Adrenal gland (tissue), 12 donors: ENCODE data around the gene THSD7A. TPM values are rescaled to one million over a fixed set of nuclear protein-coding genes. Genes with fewer than 3 reads are reported as not detected.

Experiments
- DNase-seq, 7 donors: peaks; one replicate each; pipeline ENCODE4 v3.0.0-alpha.2; 2019 to 2020
- H3K27ac ChIP-seq, 5 donors: fragments of 200-600 bp; sonication (generic) in 4 of 5; 1 replicate in 3 of 5; 2 replicates in 2 of 5; pipeline versions ENCODE4 v1.5.1 to v1.8.0; 2016 to 2020; ENCODE audit warnings: mild to moderate bottlenecking in 1 of 5
- H3K27me3 ChIP-seq: fragments of 200-600 bp; 2 replicates; pipeline ENCODE4 v1.8.0; 2021
- H3K36me3 ChIP-seq, 2 donors: fragments of 200-600 bp; replicated peaks in 1 of 2; 1 replicate in 1 of 2; 2 replicates in 1 of 2; pipeline versions ENCODE4 v1.5.1 to v1.8.0; 2018 to 2022
- H3K4me1 ChIP-seq, 2 donors: fragments of 200-600 bp; replicated peaks in 1 of 2; 1 replicate in 1 of 2; 2 replicates in 1 of 2; pipeline versions ENCODE4 v1.5.1 to v1.8.0; 2018 to 2021
- H3K4me3 ChIP-seq, 4 donors: fragments of 200-600 bp; sonication (generic) in 3 of 4; one replicate each; pipeline ENCODE4 v1.5.1; 2016 to 2018
- H3K9me3 ChIP-seq, 3 donors: fragments of 200-600 bp; sonication (generic) in 1 of 3; replicated peaks in 1 of 3; 1 replicate in 2 of 3; 2 replicates in 1 of 3; pipeline versions ENCODE4 v1.5.1 to v1.8.0; 2016 to 2021
- POLR2A ChIP-seq, 2 donors: fragments of 450-650 bp; IDR thresholded peaks; one replicate each; pipeline ENCODE4 v1.6.1; 2017; ENCODE audit warnings: antibody characterized with exemption in 2 of 2, mild to moderate bottlenecking in 2 of 2, moderate library complexity in 1 of 2
- WGBS, 4 donors: extraction: QIAGEN DNeasy Blood & Tissue Kit in 2 of 4; methylation state at CpG; one replicate each; pipeline versions ENCODE4 v1.1.5 to v1.1.7; 2013 to 2017; 5-methylcytosine and 5-hydroxymethylcytosine counted together
- intact Hi-C, 2 donors: fragments of 100-400 bp; cut with DNase I; formaldehyde crosslinking; loops; one replicate each; pipeline versions ENCODE4 v1.14.1 to v1.15.0; 2022 to 2023
- polyA plus RNA-seq, 3 donors: library from polyadenylated mRNA; stranded (reverse); fragments of 200-250 nt in 2 of 3; fragments of 350-450 nt in 1 of 3; fragmentation: Illumina TruSeq in 1 of 3; extraction: RNeasy Lipid Tissue Mini Kit (QIAGEN cat#74804) in 1 of 3; gene quantifications; one replicate each; pipeline ENCODE4 v1.2.3, GENCODE V29; 2013 to 2014
- total RNA-seq, 9 donors: library from RNA; depleted of rRNA in 4 of 9; stranded (reverse); fragments of >200 nt in 4 of 9; fragments of 120-200 nt in 1 of 9; fragmentation: NEBNext Ultra II Directional in 1 of 9; extraction: Animal tissue kit (Norgen Biotek cat#: 25700) in 1 of 9; gene quantifications; one replicate each; pipeline versions ENCODE4 v1.1.0 to v1.2.4, GENCODE V29; 2013 to 2023
- TF ChIP-seq, protein P1 (sequence below), 6 experiments: fragments of 450-650 bp in 4 of 6; fragments of 200-600 bp in 2 of 6; sonication (generic) in 1 of 6; IDR thresholded peaks; 1 replicate in 5 of 6; 2 replicates in 1 of 6; pipeline versions ENCODE4 v1.5.1 to v1.8.0; 2016 to 2021; ENCODE audit warnings: antibody characterized with exemption in 6 of 6, mild to moderate bottlenecking in 2 of 6, moderate library complexity in 1 of 6
- donor health status: healthy with polysubstance abuse.
- donor health status: Bipolar disorder and iron deficiency.
- donor health status: DM: yes; HTN: yes; CAD: no.
- donor health status: DM: no; HTN: no; CAD: no.
- donor health status: DM: no; HTN: no; CAD: no.
- donor health status: DM: yes; HTN: yes; CAD: no.

Gene THSD7A
- total and polyA plus RNA-seq, 12 donors, result 0.74 to 18.4 (median 4.8) TPM

DNA sequence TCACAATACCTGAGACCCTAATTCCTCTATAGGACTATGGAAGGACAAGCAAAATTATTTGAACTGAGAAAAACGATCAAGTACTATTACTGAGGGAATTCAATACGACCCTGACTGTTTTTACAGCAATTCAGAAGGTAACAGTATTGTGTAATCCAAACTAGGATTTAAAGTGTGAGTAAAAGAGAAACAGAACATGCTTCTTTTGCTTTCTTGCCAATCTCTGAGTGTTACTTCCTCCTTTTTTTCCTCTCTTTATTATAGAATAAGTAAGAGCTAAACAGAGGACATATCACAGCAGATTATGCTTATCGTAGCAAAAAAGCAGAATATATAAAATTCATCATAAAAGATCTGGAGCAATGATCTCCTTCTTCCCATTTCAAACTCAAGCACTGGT, 292.1 kb downstream of the THSD7A start:
- H3K4me3 ChIP-seq, result no peak overlapping the region
- H3K27ac ChIP-seq, result peak overlapping the region in 3 of 5 donors; percentile 7 to 69 (median 28)
- H3K27me3 ChIP-seq, result no peaks in the 10 kb centered on the region
- H3K36me3 ChIP-seq, result no peaks in the 10 kb centered on the region
- no peaks in the 10 kb centered on the region for H3K4me1 ChIP-seq
- intact Hi-C loops, result no loop called here
- DNase-seq, result no peak
- 26 to 48% (median 36%) methylated on average over 3 of the region's 3 CpGs for WGBS, 4 donors
- no peak for TF ChIP-seq POLR2A (IDR thresholded peaks at IDR 0.05)
- TF ChIP-seq, protein P1, sequence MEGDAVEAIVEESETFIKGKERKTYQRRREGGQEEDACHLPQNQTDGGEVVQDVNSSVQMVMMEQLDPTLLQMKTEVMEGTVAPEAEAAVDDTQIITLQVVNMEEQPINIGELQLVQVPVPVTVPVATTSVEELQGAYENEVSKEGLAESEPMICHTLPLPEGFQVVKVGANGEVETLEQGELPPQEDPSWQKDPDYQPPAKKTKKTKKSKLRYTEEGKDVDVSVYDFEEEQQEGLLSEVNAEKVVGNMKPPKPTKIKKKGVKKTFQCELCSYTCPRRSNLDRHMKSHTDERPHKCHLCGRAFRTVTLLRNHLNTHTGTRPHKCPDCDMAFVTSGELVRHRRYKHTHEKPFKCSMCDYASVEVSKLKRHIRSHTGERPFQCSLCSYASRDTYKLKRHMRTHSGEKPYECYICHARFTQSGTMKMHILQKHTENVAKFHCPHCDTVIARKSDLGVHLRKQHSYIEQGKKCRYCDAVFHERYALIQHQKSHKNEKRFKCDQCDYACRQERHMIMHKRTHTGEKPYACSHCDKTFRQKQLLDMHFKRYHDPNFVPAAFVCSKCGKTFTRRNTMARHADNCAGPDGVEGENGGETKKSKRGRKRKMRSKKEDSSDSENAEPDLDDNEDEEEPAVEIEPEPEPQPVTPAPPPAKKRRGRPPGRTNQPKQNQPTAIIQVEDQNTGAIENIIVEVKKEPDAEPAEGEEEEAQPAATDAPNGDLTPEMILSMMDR (IDR thresholded peaks at IDR 0.05), result no peak
- no peaks in the 10 kb centered on the region for H3K9me3 ChIP-seq

DNA sequence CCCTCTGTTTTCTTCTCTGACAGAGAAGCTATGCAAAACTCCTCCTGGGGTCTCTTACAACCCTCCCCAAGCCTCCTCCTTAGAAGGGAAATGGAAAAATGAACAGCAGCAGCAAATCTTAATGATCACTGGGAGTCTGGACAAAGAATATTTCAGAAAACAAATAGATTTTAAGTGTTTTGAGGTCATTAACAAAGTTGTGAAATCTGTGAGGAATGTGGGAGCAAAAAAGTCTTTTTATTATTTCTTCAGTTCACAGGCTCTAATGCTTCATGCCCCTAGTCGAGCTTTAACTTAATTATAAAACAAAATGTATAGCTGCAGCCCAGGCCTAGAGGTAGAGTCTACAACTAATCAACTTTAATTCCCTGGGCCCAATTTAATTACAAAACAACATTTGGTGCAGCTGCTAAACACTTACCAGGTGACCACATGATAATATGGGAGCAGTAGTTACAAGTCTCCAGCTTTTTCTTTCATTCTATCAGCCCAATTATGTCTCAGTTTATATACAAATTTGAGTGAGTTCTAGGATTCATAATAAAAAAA, 293.2 kb downstream of the THSD7A start:
- Histone ChIP-seq H3K27me3 (no peaks in the 10 kb centered on the region), H3K4me3 (no peak overlapping the region), H3K36me3 (no peaks in the 10 kb centered on the region), H3K4me1 (no peaks in the 10 kb centered on the region), H3K27ac (no peak overlapping the region), H3K9me3 (no peaks in the 10 kb centered on the region)
- 69 to 92% (median 78%) methylated on average over 1 of the region's 1 CpG for WGBS, 4 donors
- no peak for TF ChIP-seq POLR2A (IDR thresholded peaks at IDR 0.05)
- TF ChIP-seq, protein P1 (IDR thresholded peaks at IDR 0.05), result no peak
- no peak for DNase-seq
- intact Hi-C loops, result no loop called here

DNA sequence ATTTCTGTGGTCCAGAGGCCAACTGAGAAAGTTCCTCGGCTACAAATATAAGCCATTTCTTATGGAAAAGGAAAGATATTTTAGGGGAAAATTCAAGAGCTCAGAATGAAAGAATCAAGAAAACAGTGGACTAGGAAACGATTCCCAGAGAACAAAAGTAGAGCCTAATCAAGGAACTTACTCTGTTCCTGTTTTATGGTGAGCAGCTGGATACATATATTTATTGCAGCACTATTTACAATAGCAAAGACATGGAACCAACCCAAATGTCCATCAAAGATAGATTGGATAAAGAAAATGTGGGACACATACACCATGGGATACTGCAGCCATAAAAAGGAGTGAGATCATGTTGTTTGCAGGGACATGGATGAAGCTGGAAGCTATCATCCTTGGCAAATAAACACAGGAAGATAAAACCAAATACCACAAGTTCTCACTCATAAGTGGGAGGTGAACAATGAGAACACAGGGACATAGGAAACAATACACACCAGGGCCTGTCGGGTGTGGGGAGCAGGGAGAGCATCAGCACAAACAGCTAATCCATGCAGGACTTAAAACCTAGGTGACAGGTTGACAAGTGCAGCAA, 298.7 kb downstream of the THSD7A start:
- TF ChIP-seq, protein P1 (IDR thresholded peaks at IDR 0.05), result no peak
- TF ChIP-seq POLR2A (IDR thresholded peaks at IDR 0.05), result no peak
- H3K4me1 ChIP-seq, result no peaks in the 10 kb centered on the region
- no peak for DNase-seq
- no peak overlapping the region for H3K27ac ChIP-seq
- no peaks in the 10 kb centered on the region for H3K27me3 ChIP-seq
- intact Hi-C loops, result no loop called here
- WGBS, 4 donors, result 73 to 88% (median 87%) methylated on average over 3 of the region's 3 CpGs
- no peaks in the 10 kb centered on the region for H3K36me3 ChIP-seq
- H3K4me3 ChIP-seq, result no peak overlapping the region
- H3K9me3 ChIP-seq, result no peaks in the 10 kb centered on the region

DNA sequence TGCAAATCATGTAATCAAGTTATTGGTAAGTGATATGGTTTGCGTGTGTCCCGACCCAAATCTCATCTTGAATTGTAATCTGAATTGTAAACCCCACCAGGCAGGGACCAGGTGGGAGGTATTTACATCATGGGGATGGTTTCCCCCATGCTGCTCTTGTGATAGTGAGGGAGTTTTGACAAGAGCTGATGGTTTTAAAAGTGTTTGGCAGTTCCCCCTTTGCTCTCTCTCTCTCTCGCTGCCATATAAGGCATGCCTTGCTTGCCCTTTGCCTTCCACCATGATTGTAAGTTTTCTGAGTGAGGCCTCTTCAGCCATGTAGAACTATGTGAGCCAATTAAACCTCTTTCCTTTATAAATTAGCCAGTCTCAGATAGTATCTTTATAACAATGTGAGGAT, 302.6 kb downstream of the THSD7A start:
- TF ChIP-seq, protein P1 (IDR thresholded peaks at IDR 0.05), result no peak
- TF ChIP-seq POLR2A (IDR thresholded peaks at IDR 0.05), result no peak
- Histone ChIP-seq H3K9me3 (no peaks in the 10 kb centered on the region), H3K27me3 (no peaks in the 10 kb centered on the region), H3K36me3 (no peaks in the 10 kb centered on the region), H3K4me1 (no peaks in the 10 kb centered on the region), H3K27ac (no peak overlapping the region), H3K4me3 (no peak overlapping the region)
- intact Hi-C loops, result no loop called here
- DNase-seq, result no peak
- WGBS, 4 donors, result 30 to 59% (median 50%) methylated on average over 3 of the region's 3 CpGs
